Brain microvascular endothelial cell (primary cell): Measurements from ENCODE around the gene AFF1.
A peak's percentile ranks its signal among the peaks of the same experiment; 100 is the strongest.

Experiments
- DNase-seq: peaks from one replicate; pipeline ENCODE4 v3.0.0-alpha.2; 2020
- H3K27ac ChIP-seq: fragments of 250-450 bp; sonication (Bioruptor Pico); 2 replicates; pipeline ENCODE4 v1.5.1; 2020; ENCODE audit warnings: mild to moderate bottlenecking, moderate library complexity
- H3K27me3 ChIP-seq: fragments of 250-450 bp; sonication (Bioruptor Pico); replicated peaks from 2 replicates; pipeline ENCODE4 v1.5.1; 2020; ENCODE audit warnings: mild to moderate bottlenecking
- H3K36me3 ChIP-seq: fragments of 250-450 bp; sonication (Bioruptor Pico); replicated peaks from 2 replicates; pipeline ENCODE4 v1.5.1; 2020; ENCODE audit warnings: mild to moderate bottlenecking
- H3K4me3 ChIP-seq: 2 replicates; pipeline ENCODE4 v1.5.1; 2011; ENCODE audit warnings: low read depth, mild to moderate bottlenecking, control low read depth, low read length, moderate library complexity
- CTCF ChIP-seq: IDR thresholded peaks from 2 replicates; pipeline ENCODE4 v1.5.1; 2011; ENCODE audit warnings: low read depth, mild to moderate bottlenecking, moderate library complexity, low read length, control low read depth, inconsistent platforms; ENCODE audit errors: missing control alignments
- in situ Hi-C: cut with HindIII; loops from 2 replicates; pipeline ENCODE4 v1.10.0; 2017; ENCODE audit warnings: low sequenced_read_pairs, low pct_ligation_motif_present

AFF1 gene

GRCh38 chr4:86893136-86893535 is 41.7 kb upstream of the AFF1 start:
- Histone ChIP-seq H3K27me3 (no peaks in the 10 kb centered on the region), H3K4me3 (no peak overlapping the region), H3K27ac (no peak overlapping the region), H3K36me3 (no peaks in the 10 kb centered on the region)
- TF ChIP-seq CTCF, result no peak
- in situ Hi-C loops, result no loop called here
- no peak for DNase-seq

- TF ChIP-seq CTCF, result no peak
- H3K27me3 ChIP-seq, result no peaks in the 10 kb centered on the region
- no peaks in the 10 kb centered on the region for H3K36me3 ChIP-seq
- no peak overlapping the region for H3K4me3 ChIP-seq
- H3K27ac ChIP-seq, result peak overlapping the region; percentile 17
- peak; percentile 9 for DNase-seq
- in situ Hi-C loops, result no loop called here
Observed at GRCh38 chr4:86894455-86894854, 40.4 kb upstream of the AFF1 start.

- no peaks in the 10 kb centered on the region for H3K27me3 ChIP-seq
- in situ Hi-C loops, result no loop called here
Observed at GRCh38 chr4:86895692-86896488, 38.9 kb upstream of the AFF1 start.

GRCh38 chr4:86896596-86896995 is 38.2 kb upstream of the AFF1 start:
- Histone ChIP-seq H3K36me3 (no peaks in the 10 kb centered on the region), H3K27ac (no peak overlapping the region), H3K27me3 (no peaks in the 10 kb centered on the region), H3K4me3 (no peak overlapping the region)
- in situ Hi-C loops, result no loop called here
- no peak for DNase-seq
- no peak for TF ChIP-seq CTCF

More at GRCh38 chr4:86895692-86896488, 38.9 kb upstream of the AFF1 start:
- TF ChIP-seq CTCF, result peak; percentile 58
- DNase-seq, result peak; percentile 61
- Histone ChIP-seq H3K36me3 (no peaks in the 10 kb centered on the region), H3K4me3 (no peak overlapping the region), H3K27ac (no peak overlapping the region)

- peak; percentile 50 for TF ChIP-seq CTCF
- H3K4me3 ChIP-seq, result no peak overlapping the region
- in situ Hi-C loops, result no loop called here
- peak; percentile 9 for DNase-seq
- H3K36me3 ChIP-seq, result no peaks in the 10 kb centered on the region
- H3K27me3 ChIP-seq, result no peaks in the 10 kb centered on the region
- no peak overlapping the region for H3K27ac ChIP-seq
Observed at GRCh38 chr4:86898562-86898961, 36.2 kb upstream of the AFF1 start.

GRCh38 chr4:86901864-86902263 is 32.9 kb upstream of the AFF1 start:
- H3K27me3 ChIP-seq, result no peaks in the 10 kb centered on the region
- no peak overlapping the region for H3K27ac ChIP-seq
- H3K36me3 ChIP-seq, result no peaks in the 10 kb centered on the region
- TF ChIP-seq CTCF, result no peak
- no peak overlapping the region for H3K4me3 ChIP-seq
- no peak for DNase-seq
- in situ Hi-C loops, result no loop called here
